Cardiac fibroblast (primary cell): ENCODE data around the gene GNAS.

Experiments used
- DNase-seq, 2 donors: peaks; one replicate each; pipeline versions ENCODE4 v3.0.0 to v3.0.0-alpha.2; 2010; ENCODE audit warnings: low read depth in 2 of 2
- H3K4me3 ChIP-seq, 2 donors: replicated peaks in 1 of 2; 1 replicate in 1 of 2; 2 replicates in 1 of 2; pipeline ENCODE4 v1.5.1; 2011; ENCODE audit warnings: low read depth in 2 of 2, low read length in 2 of 2, mild to moderate bottlenecking in 2 of 2, moderate library complexity in 1 of 2
- CTCF ChIP-seq: IDR thresholded peaks from one replicate; pipeline ENCODE4 v1.5.1; 2011; ENCODE audit warnings: low read depth, mild to moderate bottlenecking, low read length, inconsistent platforms

Gene GNAS

GRCh38 chr20:58959652-58960051 is 107.1 kb downstream of the GNAS start:
- no peak for DNase-seq
- no peak for TF ChIP-seq CTCF
- H3K4me3 ChIP-seq: no peak overlapping the region
